Naive B cell (primary cell): ENCODE data around the gene PARVB. TPM values are rescaled to one million over a fixed set of nuclear protein-coding genes. Genes with fewer than 3 reads are reported as not detected.
A peak's percentile ranks its signal among the peaks of the same experiment; 100 is the strongest.

Experiments
- ATAC-seq, 2 donors: fragments of 150-1000 bp; cut with Tn5 transposase; 2 replicates each; pipeline ENCODE4 v1.10.0; 2021; ENCODE audit warnings: low read depth in 2 of 2, mild to moderate bottlenecking in 2 of 2, moderate library complexity in 2 of 2
- DNase-seq: peaks from one replicate; pipeline ENCODE4 v3.0.0; 2022
- H3K27ac Mint-ChIP-seq, 6 donors: one replicate each; pipeline ENCODE4 v1.8.0; 2020 to 2022; ENCODE audit warnings: mild to moderate bottlenecking in 6 of 6, mixed read lengths in 6 of 6, moderate library complexity in 5 of 6, inconsistent platforms in 2 of 6
- H3K27me3 Mint-ChIP-seq, 3 donors: one replicate each; pipeline ENCODE4 v1.8.0; 2021 to 2022; ENCODE audit warnings: mixed read lengths in 3 of 3, mild to moderate bottlenecking in 1 of 3
- H3K36me3 Mint-ChIP-seq, 2 donors: one replicate each; pipeline ENCODE4 v1.8.0; 2020 to 2022; ENCODE audit warnings: mixed read lengths in 2 of 2, inconsistent platforms in 1 of 2, mild to moderate bottlenecking in 1 of 2
- H3K4me1 Mint-ChIP-seq, 3 donors: one replicate each; pipeline ENCODE4 v1.8.0; 2020 to 2022; ENCODE audit warnings: mixed read lengths in 3 of 3, inconsistent platforms in 1 of 3, mild to moderate bottlenecking in 1 of 3, moderate library complexity in 1 of 3
- H3K4me3 Mint-ChIP-seq, 8 donors: one replicate each; pipeline ENCODE4 v1.8.0; 2020 to 2022; ENCODE audit warnings: mild to moderate bottlenecking in 8 of 8, mixed read lengths in 8 of 8, moderate library complexity in 8 of 8, inconsistent platforms in 2 of 8
- H3K9me3 Mint-ChIP-seq, 7 donors: one replicate each; pipeline ENCODE4 v1.8.0; 2020 to 2022; ENCODE audit warnings: mixed read lengths in 7 of 7, mild to moderate bottlenecking in 5 of 7, inconsistent platforms in 2 of 7, moderate library complexity in 1 of 7
- polyA plus RNA-seq, 6 donors: library from polyadenylated mRNA; unstranded; fragments of 300-500 nt; fragmentation: Illumina TruSeq; gene quantifications; one replicate each; pipeline ENCODE4 v1.2.3, GENCODE V29; 2021; ENCODE audit warnings: low read depth in 6 of 6

The PARVB gene
- polyA plus RNA-seq, 6 donors from 2014 or later: 18.6 to 30.0 (median 21.3) TPM

DNA sequence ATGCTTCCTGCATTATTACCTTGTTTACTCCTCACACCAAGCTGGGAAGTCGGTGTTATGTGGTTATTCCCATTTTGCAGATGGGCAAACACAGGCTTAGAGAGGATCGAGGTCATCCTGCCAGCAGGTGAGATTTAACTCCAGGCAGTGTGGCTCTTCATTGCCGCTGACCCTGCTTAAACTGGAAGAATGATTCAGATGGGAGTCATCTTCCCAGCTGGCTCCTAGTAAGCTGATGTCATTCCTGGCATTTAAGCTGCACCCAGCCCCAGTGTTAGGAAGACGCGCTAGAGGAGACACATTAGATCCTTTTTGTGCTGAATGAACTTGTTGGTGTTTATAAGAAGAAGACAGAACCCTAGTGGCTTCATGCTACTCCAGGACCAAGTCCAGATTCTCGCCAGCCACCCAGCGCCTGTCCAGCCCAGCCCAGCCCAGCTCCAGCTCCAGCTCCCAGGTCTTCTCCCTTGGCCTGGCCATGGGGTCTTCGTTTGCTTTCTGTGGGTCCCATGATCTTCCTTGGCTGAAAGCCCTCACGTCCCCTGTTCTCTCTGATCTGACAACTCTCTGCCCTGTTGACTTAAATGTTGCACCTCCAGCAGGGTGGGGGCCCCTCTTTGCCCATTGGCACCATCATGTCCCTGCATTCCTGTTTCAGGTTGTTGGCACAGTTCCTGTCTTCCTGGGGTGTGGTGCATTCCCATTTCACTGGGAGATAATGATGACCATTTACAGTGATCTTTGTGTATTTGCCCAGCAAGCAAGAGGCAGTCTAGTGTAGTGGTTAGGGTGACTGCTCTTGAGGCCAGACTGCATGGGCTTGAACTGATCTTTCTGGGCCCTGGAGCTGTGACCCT is 13.6 kb downstream of the PARVB start:
- Mint-ChIP-seq H3K4me3 (no peak overlapping the region), H3K9me3 (no peaks in the 10 kb centered on the region), H3K4me1 (peaks cover 17 to 51% (median 22%) of the 10 kb centered on the region in 3 donors), H3K27ac (peak overlapping the region in 2 of 6 donors; percentile 22 to 92), H3K36me3 (peaks cover 3 to 14% of the 10 kb centered on the region in 2 donors), H3K27me3 (peaks cover 0 to 9% (median 0%) of the 10 kb centered on the region in 3 donors)
- ATAC-seq: no peak
- DNase-seq: no peak

DNA sequence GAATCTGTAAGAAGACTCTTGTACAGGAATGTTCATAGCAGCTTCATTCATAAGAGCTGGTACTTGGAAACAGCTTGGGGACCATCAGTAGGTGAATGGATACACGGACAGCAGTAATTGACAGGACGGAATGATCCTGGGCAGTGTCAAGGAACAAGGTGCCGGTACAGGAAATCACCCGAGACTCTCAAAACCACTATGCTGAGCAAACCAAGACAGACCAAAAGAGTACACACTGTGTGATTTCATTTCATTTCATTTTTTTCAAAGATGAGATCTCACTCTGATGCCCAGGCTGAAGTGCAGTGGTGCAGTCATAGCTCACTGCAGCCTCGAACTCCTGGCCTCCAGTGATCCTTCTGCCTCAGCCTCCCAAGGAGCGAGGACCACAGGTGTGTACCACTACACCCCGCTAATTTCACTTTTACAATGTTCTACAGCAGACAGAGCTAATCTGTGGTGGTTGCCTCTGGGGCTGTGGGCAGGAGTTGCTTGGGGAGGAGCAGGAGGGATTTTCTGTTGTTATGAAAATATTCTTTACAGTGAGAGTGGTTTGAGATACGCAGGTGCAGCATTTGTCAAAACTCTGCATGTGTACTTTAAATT is 15.6 kb downstream of the PARVB start:
- Mint-ChIP-seq H3K4me1 (peaks cover 31 to 57% (median 42%) of the 10 kb centered on the region in 3 donors), H3K27me3 (peaks cover 0 to 9% (median 0%) of the 10 kb centered on the region in 3 donors), H3K4me3 (peak overlapping the region in 1 of 8 donors; percentile 5), H3K27ac (peak overlapping the region in 2 of 6 donors; percentile 63 to 89), H3K9me3 (no peaks in the 10 kb centered on the region), H3K36me3 (peaks cover 10 to 14% of the 10 kb centered on the region in 2 donors)
- DNase-seq: no peak
- ATAC-seq: no peak

DNA sequence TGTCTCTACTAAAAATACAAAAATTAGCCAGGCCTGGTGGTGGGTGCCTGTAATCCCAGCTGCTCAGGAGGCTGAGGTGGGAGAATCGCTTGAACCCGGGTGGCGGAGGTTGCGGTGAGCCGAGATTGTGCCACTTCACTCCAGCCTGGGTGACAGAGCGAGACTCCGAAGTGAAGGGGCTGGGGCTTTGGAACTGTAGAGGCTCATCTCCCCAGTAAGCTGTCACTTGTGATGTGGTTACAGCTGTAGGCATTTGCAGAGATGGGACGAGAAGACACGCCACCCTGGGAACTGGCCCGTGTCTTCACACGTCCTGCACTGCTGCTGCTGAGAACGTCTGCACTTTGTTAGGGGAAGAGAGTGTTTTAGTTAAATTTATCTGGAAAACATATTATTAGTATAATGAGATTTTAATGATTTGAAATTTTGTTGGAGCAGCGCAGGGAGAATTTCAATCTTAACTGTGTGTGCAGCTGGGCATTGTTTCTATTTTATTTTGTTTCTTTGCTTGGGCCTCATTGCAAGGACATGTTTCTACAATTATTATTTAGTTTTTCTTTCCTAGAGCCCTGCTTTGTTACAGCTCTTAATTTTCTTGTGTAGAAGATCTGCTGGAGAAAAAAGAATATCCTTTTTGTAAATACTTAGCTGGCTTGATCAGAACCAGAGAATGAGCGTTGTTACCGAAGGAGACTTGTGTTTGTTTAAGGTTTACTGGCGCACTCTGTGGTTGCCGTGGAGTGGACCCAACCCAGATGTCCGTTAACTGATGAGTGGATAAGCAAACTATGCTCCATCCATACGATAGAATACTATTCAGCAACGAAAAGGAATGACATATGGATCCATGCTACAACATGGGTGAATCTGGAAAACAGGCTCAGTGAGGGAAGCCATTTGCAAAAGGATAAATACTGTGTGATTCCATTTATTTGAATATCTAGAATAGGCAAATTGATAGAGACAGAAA is 18.4 kb downstream of the PARVB start:
- Mint-ChIP-seq H3K4me1 (peaks cover 52 to 77% (median 70%) of the 10 kb centered on the region in 3 donors), H3K9me3 (no peaks in the 10 kb centered on the region), H3K27ac (peak overlapping the region; percentile 78 to 93 (median 90)), H3K27me3 (peaks cover 0 to 9% (median 0%) of the 10 kb centered on the region in 3 donors), H3K4me3 (peak overlapping the region in 6 of 8 donors; percentile 5 to 62 (median 28)), H3K36me3 (peaks cover 10 to 19% of the 10 kb centered on the region in 2 donors)
- ATAC-seq (peak; percentile 95 to 97), DNase-seq (peak; percentile 58)

DNA sequence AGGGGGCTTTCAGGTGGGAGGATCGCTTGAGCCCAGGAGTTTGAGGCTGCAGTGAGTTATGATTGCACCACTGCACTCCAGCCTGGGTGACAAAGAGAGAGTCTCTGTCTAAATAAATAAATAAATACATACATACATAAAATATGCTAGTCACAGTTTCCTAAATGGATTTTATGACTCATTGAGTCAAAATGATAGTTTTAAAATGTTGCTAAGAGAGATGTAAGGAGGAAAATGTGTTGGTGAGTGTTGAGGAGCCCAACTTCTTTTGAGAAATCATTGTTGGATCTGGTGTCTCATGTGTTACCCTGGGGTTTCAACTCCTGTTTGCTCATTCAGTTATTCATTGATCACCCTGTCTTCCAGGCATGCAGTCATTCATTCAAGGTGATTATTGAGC is 21.0 kb downstream of the PARVB start:
- Mint-ChIP-seq H3K4me1 (peaks cover 56 to 87% (median 79%) of the 10 kb centered on the region in 3 donors), H3K36me3 (peaks cover 10% of the 10 kb centered on the region in 2 donors), H3K27ac (peak overlapping the region in 4 of 6 donors; percentile 63 to 89 (median 75)), H3K4me3 (peak overlapping the region in 1 of 8 donors; percentile 51), H3K9me3 (no peaks in the 10 kb centered on the region), H3K27me3 (no peaks in the 10 kb centered on the region)
- no peak for DNase-seq
- ATAC-seq: no peak

DNA sequence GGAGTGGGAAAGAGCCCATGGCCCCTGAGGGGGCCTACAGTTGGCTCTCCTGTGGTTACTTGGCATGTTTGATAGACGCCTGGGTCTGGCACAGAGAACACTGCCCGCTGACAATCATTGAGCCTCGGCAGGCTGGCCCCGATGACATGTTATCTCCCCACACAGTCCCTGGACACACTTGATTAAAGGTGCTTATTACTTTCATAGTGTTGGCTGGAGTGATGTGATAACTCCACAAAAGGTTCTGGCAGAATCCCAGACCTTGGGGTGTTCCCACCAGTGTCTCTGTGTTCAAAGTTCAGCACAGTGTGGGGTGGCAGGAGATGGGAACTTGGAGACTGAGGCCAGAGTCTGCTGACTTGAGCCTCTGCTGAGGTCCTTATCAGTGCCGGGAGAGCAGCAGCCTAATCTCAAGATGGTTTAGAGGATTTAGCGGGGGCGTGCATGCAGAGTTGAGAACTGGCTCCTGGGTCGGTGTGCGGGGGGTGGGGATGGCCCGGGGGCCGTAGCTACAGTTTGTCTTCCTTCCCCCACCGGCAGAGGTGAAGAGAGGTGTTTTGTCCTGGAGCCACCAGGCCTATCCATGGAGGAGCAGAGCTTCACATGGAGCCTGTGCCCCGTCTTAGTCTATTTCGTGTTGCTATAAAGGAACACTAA is 22.5 kb downstream of the PARVB start:
- Mint-ChIP-seq H3K27ac (peak overlapping the region in 2 of 6 donors; percentile 43 to 75), H3K9me3 (no peaks in the 10 kb centered on the region), H3K4me3 (peak overlapping the region in 1 of 8 donors; percentile 29), H3K36me3 (peaks cover 6 to 10% of the 10 kb centered on the region in 2 donors), H3K4me1 (peaks cover 65 to 90% (median 88%) of the 10 kb centered on the region in 3 donors), H3K27me3 (peaks cover 0 to 11% (median 0%) of the 10 kb centered on the region in 3 donors)
- DNase-seq: no peak
- ATAC-seq: no peak

DNA sequence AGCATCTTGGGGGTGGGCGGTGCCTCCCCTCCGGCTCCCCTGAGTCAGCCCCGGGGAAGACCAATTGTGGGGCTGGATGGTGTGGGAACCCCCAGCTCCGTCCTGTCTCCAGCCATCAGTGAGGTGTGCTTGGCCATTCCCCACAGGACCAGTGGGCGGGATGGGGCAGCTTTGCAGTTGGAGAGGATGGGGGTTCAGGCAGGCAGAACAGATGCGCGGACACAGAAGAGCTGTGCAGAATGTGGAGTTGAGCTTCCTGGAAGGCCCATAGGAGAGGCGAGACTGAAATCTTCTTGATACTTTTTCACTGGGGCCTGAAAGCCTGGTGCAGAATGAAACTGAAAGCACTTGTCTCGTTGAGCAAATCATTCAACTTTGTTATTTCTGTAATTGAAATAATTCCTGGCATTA is 23.8 kb downstream of the PARVB start:
- Mint-ChIP-seq H3K4me1 (peaks cover 59 to 84% (median 80%) of the 10 kb centered on the region in 3 donors), H3K27me3 (peaks cover 0 to 11% (median 0%) of the 10 kb centered on the region in 3 donors), H3K9me3 (no peaks in the 10 kb centered on the region), H3K36me3 (peaks cover 5 to 6% of the 10 kb centered on the region in 2 donors), H3K4me3 (peak overlapping the region; percentile 4 to 84 (median 66)), H3K27ac (peak overlapping the region in 5 of 6 donors; percentile 79 to 88 (median 85))
- ATAC-seq (peak; percentile 15 to 24), DNase-seq (no peak)

DNA sequence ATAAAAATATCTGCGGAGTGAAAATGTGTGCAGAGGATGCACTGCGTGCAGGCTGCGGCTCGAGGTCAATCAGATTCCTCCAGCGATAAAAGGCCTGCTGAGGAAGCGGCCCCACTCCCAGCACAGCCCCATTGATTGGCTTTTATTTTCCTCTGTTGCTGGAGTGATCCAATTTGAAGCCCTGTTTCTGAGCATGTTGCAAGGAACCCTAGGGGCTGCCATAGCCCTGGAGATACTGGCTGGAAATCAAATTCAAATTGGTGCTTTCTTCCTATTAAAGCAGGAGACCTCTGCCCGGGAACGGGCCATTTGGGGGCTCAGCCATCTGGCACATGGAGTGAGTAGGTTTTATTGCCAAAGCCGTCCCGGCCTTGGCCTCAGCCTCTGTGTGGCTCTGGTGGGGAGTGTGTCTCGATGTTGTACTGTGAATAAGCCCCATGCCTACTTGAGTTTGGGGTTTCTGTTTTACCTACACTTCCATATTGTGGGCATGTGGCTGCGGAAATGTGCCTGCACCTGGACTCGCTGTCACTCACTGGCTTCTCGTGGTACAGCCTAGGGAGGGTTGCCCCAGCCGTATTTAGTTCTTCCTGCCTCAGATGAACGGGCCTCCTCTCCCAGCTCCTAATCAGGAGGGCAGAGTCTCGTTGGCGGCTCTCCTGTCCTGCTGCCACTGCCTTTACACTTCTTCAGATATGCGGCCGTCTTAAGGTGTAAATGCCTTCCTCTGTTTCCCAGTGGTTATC is 25.6 kb downstream of the PARVB start:
- peak; percentile 71 to 76 for ATAC-seq
- peak overlapping the region; percentile 43 to 94 (median 76) for H3K27ac Mint-ChIP-seq
- peaks cover 0 to 11% (median 0%) of the 10 kb centered on the region in 3 donors for H3K27me3 Mint-ChIP-seq
- no peak for DNase-seq
- peak overlapping the region in 6 of 8 donors; percentile 24 to 77 (median 68) for H3K4me3 Mint-ChIP-seq
- no peaks in the 10 kb centered on the region for H3K9me3 Mint-ChIP-seq
- peaks cover 50 to 76% (median 70%) of the 10 kb centered on the region in 3 donors for H3K4me1 Mint-ChIP-seq
- peaks cover 0 to 6% of the 10 kb centered on the region in 2 donors for H3K36me3 Mint-ChIP-seq

DNA sequence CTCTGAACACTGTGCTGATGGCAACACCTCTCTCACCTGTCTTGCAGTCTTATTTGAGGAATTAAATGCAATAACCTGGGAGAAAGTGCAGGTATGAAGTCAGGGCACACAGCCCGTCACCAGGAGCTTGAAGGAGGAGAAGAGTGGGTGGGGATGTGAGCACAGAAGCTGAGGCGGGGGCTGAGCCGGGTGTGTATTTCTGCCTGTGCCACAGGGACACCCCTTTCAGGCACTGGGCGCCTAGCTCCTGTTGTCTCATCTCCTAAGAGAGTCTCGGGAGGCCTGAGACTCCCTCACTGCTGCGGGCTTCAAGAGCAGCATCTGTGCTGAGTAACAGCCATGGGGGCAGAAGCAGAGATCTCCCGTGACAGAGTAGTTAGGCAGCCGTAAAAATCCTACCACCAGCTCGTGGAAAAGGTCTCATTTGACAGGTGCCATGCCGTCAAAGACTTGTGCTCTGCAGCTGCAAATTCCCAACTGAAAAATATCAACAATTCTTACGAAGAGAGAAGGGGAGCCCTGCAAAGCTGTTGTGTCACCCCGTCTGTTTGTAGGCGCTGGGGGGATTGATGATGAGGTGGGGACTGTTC is 26.8 kb downstream of the PARVB start:
- H3K27ac Mint-ChIP-seq: peak overlapping the region in 5 of 6 donors; percentile 73 to 96 (median 89)

DNA sequence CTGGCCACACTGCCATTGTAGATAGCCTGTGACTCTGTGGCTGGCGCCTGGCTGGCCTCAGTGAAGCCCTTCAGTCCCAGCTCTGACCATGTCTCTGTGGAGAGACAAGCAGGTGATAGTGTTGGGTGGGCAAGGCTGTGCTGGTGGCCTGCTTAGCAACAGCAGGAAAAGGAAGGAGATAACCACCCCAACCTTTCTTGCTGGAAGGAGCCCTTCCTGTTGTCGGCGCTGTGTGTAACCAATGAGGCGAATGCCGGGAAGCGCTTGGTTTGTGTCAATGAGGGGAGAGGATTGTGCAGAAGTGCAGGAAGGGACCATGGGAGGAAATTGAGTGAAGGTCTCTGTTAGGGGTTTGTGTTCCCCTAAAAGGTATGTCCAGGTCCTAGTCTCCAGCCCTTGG is 27.3 kb downstream of the PARVB start:
- ATAC-seq (no peak), DNase-seq (no peak)
- Mint-ChIP-seq H3K27ac (peak overlapping the region in 5 of 6 donors; percentile 67 to 97 (median 84)), H3K4me1 (peaks cover 45 to 68% (median 60%) of the 10 kb centered on the region in 3 donors), H3K4me3 (peak overlapping the region in 1 of 8 donors; percentile 49), H3K36me3 (peaks cover 0 to 5% of the 10 kb centered on the region in 2 donors), H3K27me3 (peaks cover 0 to 11% (median 0%) of the 10 kb centered on the region in 3 donors), H3K9me3 (no peaks in the 10 kb centered on the region)

More for the DNA sequence above, 26.8 kb downstream of the PARVB start:
- Mint-ChIP-seq H3K4me3 (peak overlapping the region in 1 of 8 donors; percentile 61), H3K9me3 (no peaks in the 10 kb centered on the region), H3K27me3 (peaks cover 0 to 11% (median 0%) of the 10 kb centered on the region in 3 donors), H3K4me1 (peaks cover 44 to 65% (median 60%) of the 10 kb centered on the region in 3 donors), H3K36me3 (peaks cover 0 to 6% of the 10 kb centered on the region in 2 donors)
- no peak for ATAC-seq
- no peak for DNase-seq

DNA sequence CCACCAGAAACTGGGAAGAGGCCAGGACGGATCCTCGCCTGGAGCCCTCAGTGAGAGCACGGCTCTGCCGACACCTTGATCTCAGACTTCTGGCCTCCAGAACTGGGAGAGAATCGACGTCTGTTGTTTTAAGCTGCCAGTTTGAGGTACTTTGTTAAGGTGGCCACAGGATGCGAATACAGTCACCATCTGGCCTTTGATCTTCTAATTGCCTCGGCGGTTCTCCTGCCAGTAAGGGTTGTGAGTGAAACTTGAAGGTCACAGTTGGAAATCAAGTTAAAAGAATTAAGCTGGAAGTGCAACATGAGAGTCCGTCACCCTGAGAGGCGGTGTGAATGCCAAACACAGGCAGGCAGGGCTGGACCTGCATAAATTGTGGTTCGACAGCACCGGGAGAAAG is 27.9 kb downstream of the PARVB start:
- Mint-ChIP-seq H3K27me3 (peaks cover 0 to 11% (median 0%) of the 10 kb centered on the region in 3 donors), H3K9me3 (no peaks in the 10 kb centered on the region), H3K27ac (no peak overlapping the region), H3K4me1 (peaks cover 40 to 64% (median 55%) of the 10 kb centered on the region in 3 donors), H3K36me3 (no peaks in the 10 kb centered on the region), H3K4me3 (peak overlapping the region in 1 of 8 donors; percentile 15)
- DNase-seq: no peak
- no peak for ATAC-seq

DNA sequence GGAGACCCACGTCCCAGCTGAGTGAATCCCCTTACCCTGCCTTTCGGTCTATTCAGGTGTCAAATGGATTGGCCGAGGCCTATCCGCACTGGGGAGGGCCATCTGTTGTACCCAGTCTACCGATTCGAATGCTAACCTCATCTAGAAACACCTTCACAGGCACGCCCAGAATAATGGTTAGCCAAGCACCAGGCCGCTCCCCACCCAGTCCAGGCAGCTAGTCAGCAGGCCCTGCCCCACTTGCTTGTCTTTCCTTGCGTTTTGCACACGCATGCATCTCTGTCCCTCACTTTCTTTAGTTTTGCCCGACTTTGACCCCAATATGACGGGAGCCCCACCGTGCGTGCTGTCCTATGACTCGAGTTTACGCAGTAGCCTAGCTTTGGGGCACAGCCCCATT is 31.7 kb downstream of the PARVB start:
- ATAC-seq: no peak
- Mint-ChIP-seq H3K4me3 (no peak overlapping the region), H3K27ac (peak overlapping the region in 4 of 6 donors; percentile 23 to 74 (median 40)), H3K4me1 (peaks cover 25 to 37% (median 29%) of the 10 kb centered on the region in 3 donors), H3K9me3 (peaks cover 3 to 8% (median 5%) of the 10 kb centered on the region in 7 donors), H3K36me3 (peaks cover 13 to 17% of the 10 kb centered on the region in 2 donors), H3K27me3 (peaks cover 0 to 7% (median 0%) of the 10 kb centered on the region in 3 donors)
- DNase-seq: no peak
